H1 (cell line): ENCODE results near the gene ORAI3. TPM values are rescaled to one million over a fixed set of nuclear protein-coding genes. Genes with fewer than 3 reads are reported as not detected.

Experiments used
- CTCF ChIA-PET: fragments of 300-600 bp; sonication (Branson Sonifier 250); formaldehyde crosslinking; loops from one replicate; lab custom pipeline; 2021; ENCODE audit not compliant: partially characterized antibody; lab: Charles Lee
- POLR2A ChIA-PET: fragments of 300-600 bp; sonication (Branson Sonifier 250); formaldehyde crosslinking; loops from one replicate; lab custom pipeline; 2021; ENCODE audit warnings: inconsistent platforms; ENCODE audit not compliant: partially characterized antibody; lab: Charles Lee
- DNase-seq, 2 experiments: peaks; one replicate each; pipeline versions ENCODE4 v3.0.0 to v3.0.0-alpha.2; 2010 to 2022; ENCODE audit warnings: low spot score in 2 of 2, low read depth in 1 of 2, mixed read lengths in 1 of 2
- FAIRE-seq: peaks from 2 replicates; lab custom pipeline; 2011; peaks lifted over from hg19 to GRCh38; lab: Jason Lieb, UNC
- H2AFZ ChIP-seq: 2 replicates; pipeline ENCODE4 v1.8.1; 2012; ENCODE audit warnings: low read length, inconsistent platforms
- H2AK5ac ChIP-seq: 2 replicates; pipeline ENCODE4 v1.6.1; 2013; ENCODE audit warnings: low read depth, low read length
- H2BK120ac ChIP-seq: replicated peaks from 2 replicates; pipeline ENCODE3; 2013; ENCODE audit warnings: low read depth, low read length, inconsistent platforms
- H2BK12ac ChIP-seq: 2 replicates; pipeline ENCODE4 v1.6.1; 2013; ENCODE audit warnings: low read depth, low read length
- H2BK15ac ChIP-seq: 2 replicates; pipeline ENCODE4 v1.6.1; 2013; ENCODE audit warnings: low read length
- H2BK20ac ChIP-seq: 2 replicates; pipeline ENCODE4 v1.6.1; 2013; ENCODE audit warnings: low read length
- H2BK5ac ChIP-seq: 2 replicates; pipeline ENCODE4 v1.6.1; 2013; ENCODE audit warnings: low read depth, low read length
- H3K14ac ChIP-seq: 2 replicates; pipeline ENCODE4 v1.6.1; 2013; ENCODE audit warnings: inconsistent platforms; ENCODE audit not compliant: insufficient read length
- H3K18ac ChIP-seq: 2 replicates; pipeline ENCODE4 v1.6.1; 2013; ENCODE audit warnings: low read length; ENCODE audit errors: extremely low read depth
- H3K23ac ChIP-seq: 2 replicates; pipeline ENCODE4 v1.6.1; 2013; ENCODE audit warnings: inconsistent platforms; ENCODE audit not compliant: insufficient read length
- H3K23me2 ChIP-seq: 2 replicates; pipeline ENCODE4 v1.6.1; 2013; ENCODE audit warnings: low read depth, low read length
- H3K27ac ChIP-seq: 2 replicates; pipeline ENCODE4 v1.6.1; 2011; ENCODE audit warnings: low read depth, low read length, inconsistent platforms
- H3K27me3 ChIP-seq, 4 experiments: replicated peaks in 1 of 4; 1 replicate in 1 of 4; 2 replicates in 3 of 4; pipeline versions ENCODE4 v1.6.1 to v1.8.1; 2011 to 2013; ENCODE audit warnings: low read length in 3 of 4, mild to moderate bottlenecking in 3 of 4, inconsistent platforms in 2 of 4, mixed read lengths in 2 of 4, moderate library complexity in 1 of 4; ENCODE audit not compliant: control insufficient read depth in 3 of 4, insufficient read depth in 3 of 4; ENCODE audit errors: extremely low read depth in 1 of 4
- H3K36me3 ChIP-seq, 4 experiments: 2 replicates each; pipeline versions ENCODE4 v1.6.1 to v1.8.1; 2011 to 2013; ENCODE audit warnings: mild to moderate bottlenecking in 4 of 4, low read length in 3 of 4, moderate library complexity in 2 of 4, control low read depth in 1 of 4, inconsistent platforms in 1 of 4; ENCODE audit not compliant: insufficient read depth in 4 of 4, control insufficient read depth in 2 of 4
- H3K4ac ChIP-seq: replicated peaks from 2 replicates; pipeline ENCODE3; 2013; ENCODE audit warnings: low read length, low read depth, mixed read lengths, inconsistent platforms; ENCODE audit not compliant: insufficient read length
- H3K4me1 ChIP-seq, 4 experiments: replicated peaks in 1 of 4; 1 replicate in 1 of 4; 2 replicates in 3 of 4; pipeline versions ENCODE4 v1.6.1 to v1.8.1; 2011 to 2013; ENCODE audit warnings: low read length in 3 of 4, inconsistent platforms in 2 of 4, mixed read lengths in 1 of 4; ENCODE audit not compliant: insufficient read depth in 4 of 4, control insufficient read depth in 3 of 4
- H3K4me2 ChIP-seq, 2 experiments: 2 replicates each; pipeline versions ENCODE4 v1.6.1 to v1.8.1; 2011 to 2013; ENCODE audit warnings: low read depth in 2 of 2, low read length in 2 of 2, control low read depth in 1 of 2, inconsistent platforms in 1 of 2, mild to moderate bottlenecking in 1 of 2; ENCODE audit not compliant: insufficient read depth in 1 of 2
- H3K4me3 ChIP-seq, 4 experiments: fragments of 200-600, 300-600 bp in 1 of 4; sonication (generic), shearing (Covaris generic), sonication (Bioruptor Twin) in 1 of 4; 2 replicates each; pipeline versions ENCODE4 v1.5.1 to v1.8.1; 2011 to 2016; ENCODE audit warnings: low read length in 4 of 4, low read depth in 3 of 4, control low read depth in 2 of 4, inconsistent platforms in 2 of 4, mild to moderate bottlenecking in 2 of 4, mixed read lengths in 1 of 4, moderate library complexity in 1 of 4; ENCODE audit not compliant: insufficient read depth in 2 of 4; ENCODE audit errors: extremely low read depth in 1 of 4
- H3K56ac ChIP-seq: replicated peaks from 2 replicates; pipeline ENCODE3; 2013; ENCODE audit warnings: low read depth, mild to moderate bottlenecking, mixed read lengths, low read length, inconsistent platforms; ENCODE audit not compliant: insufficient read length
- H3K79me1 ChIP-seq: 2 replicates; pipeline ENCODE4 v1.6.1; 2013; ENCODE audit warnings: low read depth, low read length, control low read depth
- H3K79me2 ChIP-seq, 2 experiments: 2 replicates each; pipeline versions ENCODE4 v1.6.1 to v1.8.1; 2012 to 2013; ENCODE audit warnings: low read length in 2 of 2, mild to moderate bottlenecking in 2 of 2, inconsistent platforms in 1 of 2; ENCODE audit not compliant: insufficient read depth in 2 of 2, control insufficient read depth in 1 of 2
- H3K9ac ChIP-seq, 4 experiments: replicated peaks in 1 of 4; 1 replicate in 1 of 4; 2 replicates in 3 of 4; pipeline versions ENCODE4 v1.6.1 to v1.8.1; 2011 to 2013; ENCODE audit warnings: low read depth in 3 of 4, low read length in 3 of 4, control low read depth in 2 of 4, mild to moderate bottlenecking in 2 of 4, moderate library complexity in 2 of 4, inconsistent platforms in 1 of 4; ENCODE audit errors: extremely low read depth in 1 of 4
- H3K9me3 ChIP-seq, 2 experiments: 2 replicates each; pipeline versions ENCODE4 v1.6.1 to v1.8.1; 2012 to 2013; ENCODE audit warnings: mild to moderate bottlenecking in 2 of 2, moderate library complexity in 2 of 2, control low read depth in 1 of 2, inconsistent platforms in 1 of 2, low read depth in 1 of 2, low read length in 1 of 2, mixed read lengths in 1 of 2; ENCODE audit not compliant: insufficient read depth in 2 of 2
- H4K20me1 ChIP-seq, 2 experiments: replicated peaks in 1 of 2; 2 replicates each; pipeline versions ENCODE3 to v1.8.1; 2011 to 2013; ENCODE audit warnings: inconsistent platforms in 2 of 2, low read length in 2 of 2, mild to moderate bottlenecking in 1 of 2; ENCODE audit not compliant: insufficient read depth in 2 of 2, control insufficient read depth in 1 of 2
- H4K5ac ChIP-seq: 2 replicates; pipeline ENCODE4 v1.6.1; 2013; ENCODE audit warnings: low read length, low read depth, mixed read lengths, inconsistent platforms; ENCODE audit not compliant: insufficient read length
- H4K8ac ChIP-seq: 2 replicates; pipeline ENCODE4 v1.8.0; 2013; ENCODE audit warnings: mild to moderate bottlenecking, moderate library complexity, low read length, inconsistent platforms; ENCODE audit not compliant: insufficient read depth; ENCODE audit errors: extremely low read depth
- H4K91ac ChIP-seq: replicated peaks from 2 replicates; pipeline ENCODE3; 2013; ENCODE audit warnings: low read length, mixed read lengths, inconsistent platforms; ENCODE audit not compliant: insufficient read length
- CHD2 ChIP-seq: IDR thresholded peaks from 2 replicates; pipeline ENCODE4 v1.6.1; 2012; ENCODE audit warnings: low read length, improper control_type of control experiment
- POLR2A ChIP-seq, 2 experiments: IDR thresholded peaks; 1 replicate in 1 of 2; 2 replicates in 1 of 2; pipeline ENCODE4 v1.6.1; 2011; ENCODE audit warnings: low read depth in 2 of 2, low read length in 2 of 2, mild to moderate bottlenecking in 2 of 2; ENCODE audit errors: control extremely low read depth in 1 of 2
- POU5F1 ChIP-seq: IDR thresholded peaks from 2 replicates; pipeline ENCODE4 v1.6.1; 2011; ENCODE audit warnings: low read depth, mild to moderate bottlenecking, low read length, moderate library complexity
- RXRA ChIP-seq: IDR thresholded peaks from 2 replicates; pipeline ENCODE4 v1.6.1; 2011; ENCODE audit warnings: low read depth, mild to moderate bottlenecking, low read length, moderate library complexity; ENCODE audit not compliant: insufficient read depth
- SIN3A ChIP-seq, 2 experiments: IDR thresholded peaks in 1 of 2; conservative IDR thresholded peaks in 1 of 2; 2 replicates each; pipeline ENCODE4 v1.6.1; 2011 to 2012; ENCODE audit warnings: low read length in 2 of 2, improper control_type of control experiment in 1 of 2, low read depth in 1 of 2, mild to moderate bottlenecking in 1 of 2
- SP2 ChIP-seq: IDR thresholded peaks from 2 replicates; pipeline ENCODE4 v1.6.1; 2012; ENCODE audit warnings: mild to moderate bottlenecking, low read length, inconsistent platforms
- WGBS, 2 experiments: shearing (Covaris generic) in 1 of 2; methylation state at CpG; one replicate each; pipeline versions ENCODE4 v1.1.6 to v1.1.7; 2013 to 2015; ENCODE audit warnings: low lambda C conversion rate in 2 of 2, mixed read lengths in 2 of 2, inconsistent platforms in 1 of 2, low coverage in 1 of 2, missing lambda C conversion rate in 1 of 2; ENCODE audit not compliant: insufficient replicate concordance in 2 of 2, insufficient coverage in 1 of 2, insufficient read length in 1 of 2; ENCODE audit errors: extremely low coverage in 1 of 2, missing lambda C conversion rate in 1 of 2; 5-methylcytosine and 5-hydroxymethylcytosine counted together
- polyA plus RNA-seq, 7 experiments: library from polyadenylated mRNA; depleted of rRNA in 3 of 7; stranded (reverse) in 5 of 7; unstranded in 2 of 7; fragments of >200 nt in 5 of 7; fragments of 200-250 nt in 2 of 7; gene quantifications; 1 replicate in 5 of 7; 2 replicates in 1 of 7; 4 replicates in 1 of 7; pipeline versions ENCODE4 v1.2.1 to v1.2.3, GENCODE V29; 2011 to 2013; ENCODE audit warnings: missing spikeins in 2 of 7, mixed read lengths in 2 of 7
- total RNA-seq: library from RNA; stranded (reverse); fragmentation: NEBNext Ultra II Directional; extraction: Animal tissue kit (Norgen Biotek cat#: 25700); gene quantifications from 2 replicates; pipeline ENCODE4 v1.2.1, GENCODE V29; 2021
- TF ChIP-seq, protein P1 (sequence below): IDR thresholded peaks from 2 replicates; pipeline ENCODE4 v1.6.1; 2011; ENCODE audit warnings: low read depth, mild to moderate bottlenecking, low read length; ENCODE audit not compliant: insufficient read depth

Gene ORAI3
- total and polyA plus RNA-seq, 2 of the 8 experiments (the other 6 are each of a cell fraction or from before 2014, with no cell fraction given), result 8.7 to 24.5 TPM

DNA sequence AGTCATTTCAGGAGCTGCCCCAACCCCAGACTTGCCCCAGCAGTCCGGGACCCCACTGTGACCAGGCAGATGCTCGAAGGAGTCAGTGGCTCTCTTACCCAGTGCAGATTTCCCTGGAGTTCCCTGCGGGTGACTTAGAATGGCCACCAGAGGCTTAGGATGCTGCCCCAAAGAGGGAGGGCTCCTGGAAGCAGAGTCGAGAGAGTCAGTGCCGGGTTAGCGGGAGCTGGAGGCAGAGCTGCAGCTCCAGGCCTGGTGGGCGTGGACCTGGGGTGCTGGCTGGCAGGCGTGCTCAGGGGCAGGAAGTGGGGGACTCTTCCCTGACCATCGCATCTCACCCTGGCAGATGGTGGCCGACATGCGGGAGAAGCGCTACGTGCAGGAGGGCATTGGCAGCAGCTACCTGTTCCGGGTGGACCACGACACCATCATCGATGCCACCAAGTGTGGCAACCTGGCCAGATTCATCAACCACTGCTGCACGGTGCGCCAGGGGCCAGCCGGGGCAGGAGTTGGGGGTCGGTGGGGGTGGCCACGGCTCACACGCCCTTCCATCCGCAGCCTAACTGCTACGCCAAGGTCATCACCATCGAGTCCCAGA lies 34.5 kb downstream of the ORAI3 start:
- Histone ChIP-seq H3K4me1 (peaks cover 0 to 5% (median 2%) of the 10 kb centered on the region in 4 experiments; a peak in 4 of 7 replicates), H3K18ac (no peak overlapping the region), H2BK15ac (no peak overlapping the region), H4K91ac (no peak overlapping the region), H3K4me2 (no peak overlapping the region), H3K27me3 (no peaks in the 10 kb centered on the region)
- FAIRE-seq, result no peak
- TF ChIP-seq, protein P1, sequence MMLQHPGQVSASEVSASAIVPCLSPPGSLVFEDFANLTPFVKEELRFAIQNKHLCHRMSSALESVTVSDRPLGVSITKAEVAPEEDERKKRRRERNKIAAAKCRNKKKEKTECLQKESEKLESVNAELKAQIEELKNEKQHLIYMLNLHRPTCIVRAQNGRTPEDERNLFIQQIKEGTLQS, result no peak
- TF ChIP-seq RXRA (no peak), POU5F1 (no peak), SIN3A (conservative IDR thresholded peaks at IDR 0.05 in 1 of 2, IDR thresholded peaks at IDR 0.05 in 1 of 2; ENCODE audit: low read depth in 1 of 2, low read length in 2 of 2) (no peak), SP2 (no peak), POLR2A (IDR thresholded peaks at IDR 0.05; ENCODE audit: control extremely low read depth in 1 of 2, low read depth in 2 of 2, low read length in 2 of 2) (peak in 1 of 2 experiments; percentile 48; a peak in 1 of 3 replicates), CHD2 (no peak)
- TF ChIP-seq, all 59 proteins: peak for 1
- peaks cover 8 to 30% (median 22%) of the 10 kb centered on the region in 4 experiments; a peak in 6 of 8 replicates for H3K36me3 ChIP-seq
- H3K4ac ChIP-seq, result no peak overlapping the region
- no peak overlapping the region for H2BK20ac ChIP-seq
- no peak overlapping the region for H2BK5ac ChIP-seq
- no peak overlapping the region for H2BK12ac ChIP-seq
- H2AK5ac ChIP-seq, result no peak overlapping the region
- no peak overlapping the region for H3K9ac ChIP-seq
- H3K4me3 ChIP-seq, result no peak overlapping the region
- H4K5ac ChIP-seq, result no peak overlapping the region
- H2BK120ac ChIP-seq, result no peak overlapping the region
- H3K14ac ChIP-seq, result no peak overlapping the region
- peaks cover 0 to 17% of the 10 kb centered on the region in 2 experiments for H4K20me1 ChIP-seq
- no peaks in the 10 kb centered on the region for H3K79me2 ChIP-seq
- no peak overlapping the region for H3K27ac ChIP-seq
- no peak overlapping the region for H2AFZ ChIP-seq
- ChIA-PET POLR2A (interaction anchor here (0.7 to 5.9 kb wide), 20 partner anchors 10 to 197 kb away, joined by 3 to 45 read pairs (median 5); partner anchors contain the start of genes FUS, KAT8, ORAI3 and SETD1A), CTCF (interaction anchor here (0.6 to 5.5 kb wide), 23 partner anchors 8 to 886 kb away, joined by 3 to 39 read pairs (median 4); partner anchors contain the start of genes PRSS8, ZNF646 and ZNF668)
- H3K9me3 ChIP-seq, result no peaks in the 10 kb centered on the region
- WGBS, 2 experiments, result 92% methylated on average over 25 of the region's 25 CpGs; no CpG with 5 or more reads in 1 of the 2 experiments
- no peak overlapping the region for H3K23ac ChIP-seq
- H3K79me1 ChIP-seq, result no peaks in the 10 kb centered on the region
- no peak overlapping the region for H4K8ac ChIP-seq
- peaks cover 3% of the 10 kb centered on the region; the same call in 1 of the 2 replicates for H3K23me2 ChIP-seq
- DNase-seq, result no peak
- no peak overlapping the region for H3K56ac ChIP-seq
